ENCODE measurements around the gene CCDC187. TPM values are rescaled to one million over a fixed set of nuclear protein-coding genes. Genes with fewer than 3 reads are reported as not detected.

Gene CCDC187
- polyA plus RNA-seq, 3 donors: not detected

- Histone ChIP-seq H3K27me3 (ENCODE audit: control insufficient read depth in 2 of 2, insufficient read depth in 2 of 2, low read length in 2 of 2) (no peaks in the 10 kb centered on the region), H3K4me3 (replicated peaks in 1 of 3; ENCODE audit: low read depth in 2 of 3, low read length in 3 of 3) (no peak overlapping the region), H3K4me1 (ENCODE audit: control insufficient read depth in 1 of 2, insufficient read depth in 2 of 2, low read length in 2 of 2) (peaks cover 17 to 26% of the 10 kb centered on the region in 2 donors), H3K9me3 (replicated peaks in 1 of 2; ENCODE audit: control insufficient read depth in 1 of 2, insufficient read depth in 1 of 2, low read length in 2 of 2) (no peaks in the 10 kb centered on the region), H3K4me2 (replicated peaks; ENCODE audit: extremely low read depth, low read length, poor library complexity, severe bottlenecking) (no peak overlapping the region), H3K36me3 (replicated peaks in 1 of 2; ENCODE audit: control insufficient read depth in 1 of 2, insufficient read depth in 2 of 2, low read length in 2 of 2) (peaks cover 4 to 9% of the 10 kb centered on the region in 2 donors), H4K20me1 (ENCODE audit: insufficient read depth, low read length) (no peaks in the 10 kb centered on the region), H3K27ac (ENCODE audit: low read depth in 1 of 2, low read length in 2 of 2) (no peak overlapping the region), H3K79me2 (ENCODE audit: insufficient read depth, low read length) (no peaks in the 10 kb centered on the region), H2AFZ (ENCODE audit: insufficient read depth, low read depth, low read length, poor library complexity, severe bottlenecking) (no peak overlapping the region), H3K9ac (ENCODE audit: insufficient read depth, low read length, poor library complexity, severe bottlenecking) (no peak overlapping the region)
- intact Hi-C loops (cut with micrococcal nuclease): no loop called here
- H3K36me3 Mint-ChIP-seq: peaks cover 23 to 26% of the 10 kb centered on the region in 2 donors
- H3K4me1 Mint-ChIP-seq: peaks cover 32% of the 10 kb centered on the region
- TF ChIP-seq, protein P1, sequence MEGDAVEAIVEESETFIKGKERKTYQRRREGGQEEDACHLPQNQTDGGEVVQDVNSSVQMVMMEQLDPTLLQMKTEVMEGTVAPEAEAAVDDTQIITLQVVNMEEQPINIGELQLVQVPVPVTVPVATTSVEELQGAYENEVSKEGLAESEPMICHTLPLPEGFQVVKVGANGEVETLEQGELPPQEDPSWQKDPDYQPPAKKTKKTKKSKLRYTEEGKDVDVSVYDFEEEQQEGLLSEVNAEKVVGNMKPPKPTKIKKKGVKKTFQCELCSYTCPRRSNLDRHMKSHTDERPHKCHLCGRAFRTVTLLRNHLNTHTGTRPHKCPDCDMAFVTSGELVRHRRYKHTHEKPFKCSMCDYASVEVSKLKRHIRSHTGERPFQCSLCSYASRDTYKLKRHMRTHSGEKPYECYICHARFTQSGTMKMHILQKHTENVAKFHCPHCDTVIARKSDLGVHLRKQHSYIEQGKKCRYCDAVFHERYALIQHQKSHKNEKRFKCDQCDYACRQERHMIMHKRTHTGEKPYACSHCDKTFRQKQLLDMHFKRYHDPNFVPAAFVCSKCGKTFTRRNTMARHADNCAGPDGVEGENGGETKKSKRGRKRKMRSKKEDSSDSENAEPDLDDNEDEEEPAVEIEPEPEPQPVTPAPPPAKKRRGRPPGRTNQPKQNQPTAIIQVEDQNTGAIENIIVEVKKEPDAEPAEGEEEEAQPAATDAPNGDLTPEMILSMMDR (IDR thresholded peaks at IDR 0.05): no peak
- H3K27me3 Mint-ChIP-seq (ENCODE audit: low read depth in 3 of 3): peaks cover 0 to 2% (median 0%) of the 10 kb centered on the region in 3 donors
- H3K27ac Mint-ChIP-seq: peak overlapping the region in 5 of 7 donors; percentile 13 to 81 (median 52)
- 82% methylated on average over 13 of the region's 18 CpGs for WGBS (ENCODE audit: insufficient coverage)
- H3K4me3 Mint-ChIP-seq: no peak overlapping the region
- DNase-seq: peak; percentile 5 to 47 (median 13)
- no peaks in the 10 kb centered on the region for H3K9me3 Mint-ChIP-seq
These were observed 75.6 kb downstream of the CCDC187 start for GRCh38 chr9:136228107-136228875.

- Histone ChIP-seq H4K20me1 (ENCODE audit: insufficient read depth, low read length) (no peaks in the 10 kb centered on the region), H3K27ac (ENCODE audit: low read depth in 1 of 2, low read length in 2 of 2) (no peak overlapping the region), H3K36me3 (replicated peaks in 1 of 2; ENCODE audit: control insufficient read depth in 1 of 2, insufficient read depth in 2 of 2, low read length in 2 of 2) (peaks cover 9 to 23% of the 10 kb centered on the region in 2 donors), H3K4me1 (ENCODE audit: control insufficient read depth in 1 of 2, insufficient read depth in 2 of 2, low read length in 2 of 2) (peaks cover 5 to 12% of the 10 kb centered on the region in 2 donors), H3K9me3 (replicated peaks in 1 of 2; ENCODE audit: control insufficient read depth in 1 of 2, insufficient read depth in 1 of 2, low read length in 2 of 2) (no peaks in the 10 kb centered on the region), H3K9ac (ENCODE audit: insufficient read depth, low read length, poor library complexity, severe bottlenecking) (no peak overlapping the region), H3K4me3 (replicated peaks in 1 of 3; ENCODE audit: low read depth in 2 of 3, low read length in 3 of 3) (no peak overlapping the region), H2AFZ (ENCODE audit: insufficient read depth, low read depth, low read length, poor library complexity, severe bottlenecking) (no peak overlapping the region), H3K79me2 (ENCODE audit: insufficient read depth, low read length) (no peaks in the 10 kb centered on the region), H3K27me3 (ENCODE audit: control insufficient read depth in 2 of 2, insufficient read depth in 2 of 2, low read length in 2 of 2) (no peaks in the 10 kb centered on the region), H3K4me2 (replicated peaks; ENCODE audit: extremely low read depth, low read length, poor library complexity, severe bottlenecking) (no peak overlapping the region)
- TF ChIP-seq, protein P1 (IDR thresholded peaks at IDR 0.05): no peak
- H3K27ac Mint-ChIP-seq: peak overlapping the region in 1 of 7 donors; percentile 7
- no peak for DNase-seq
- intact Hi-C loops (cut with micrococcal nuclease): no loop called here
- no peaks in the 10 kb centered on the region for H3K9me3 Mint-ChIP-seq
- peaks cover 17% of the 10 kb centered on the region for H3K4me1 Mint-ChIP-seq
- peaks cover 37 to 38% of the 10 kb centered on the region in 2 donors for H3K36me3 Mint-ChIP-seq
- H3K4me3 Mint-ChIP-seq: no peak overlapping the region
- H3K27me3 Mint-ChIP-seq (ENCODE audit: low read depth in 3 of 3): peaks cover 0 to 2% (median 0%) of the 10 kb centered on the region in 3 donors
- WGBS (ENCODE audit: insufficient coverage): 97% methylated on average over 25 of the region's 30 CpGs
These were observed 77.0 kb downstream of the CCDC187 start for GRCh38 chr9:136226680-136227407.
